Epithelial cell of prostate (primary cell): ENCODE results near the gene CENPH.
A peak's percentile ranks its signal among the peaks of the same experiment; 100 is the strongest.
"Not testable (repeated sequence)": the region's sequence is repeated elsewhere in the genome, so short reads cannot be mapped to it uniquely, and the experiment has no call there.

ENCODE experiments used
- DNase-seq: peaks from one replicate; pipeline ENCODE4 v3.0.0-alpha.2; 2011; ENCODE audit warnings: low read depth, low spot score
- H3K27ac ChIP-seq: fragments of 450-650 bp; 2 replicates; pipeline ENCODE4 v1.5.1; 2017; ENCODE audit warnings: mild to moderate bottlenecking

The CENPH gene, protein sequence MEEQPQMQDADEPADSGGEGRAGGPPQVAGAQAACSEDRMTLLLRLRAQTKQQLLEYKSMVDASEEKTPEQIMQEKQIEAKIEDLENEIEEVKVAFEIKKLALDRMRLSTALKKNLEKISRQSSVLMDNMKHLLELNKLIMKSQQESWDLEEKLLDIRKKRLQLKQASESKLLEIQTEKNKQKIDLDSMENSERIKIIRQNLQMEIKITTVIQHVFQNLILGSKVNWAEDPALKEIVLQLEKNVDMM

GRCh38 chr5:69189162-69190086, at the start of gene CENPH:
TSS of gene CENPH (plus strand) at chr5:69189583. CDS start at chr5:69189635, 52 bp downstream.
- H3K27ac ChIP-seq: peak within 1 kb of the TSS; percentile 59
- no peak for DNase-seq

- H3K27ac ChIP-seq, DNase-seq: not testable (repeated sequence)
These were observed 49.1 kb upstream of the CENPH start for GRCh38 chr5:69140239-69140638.

DNA sequence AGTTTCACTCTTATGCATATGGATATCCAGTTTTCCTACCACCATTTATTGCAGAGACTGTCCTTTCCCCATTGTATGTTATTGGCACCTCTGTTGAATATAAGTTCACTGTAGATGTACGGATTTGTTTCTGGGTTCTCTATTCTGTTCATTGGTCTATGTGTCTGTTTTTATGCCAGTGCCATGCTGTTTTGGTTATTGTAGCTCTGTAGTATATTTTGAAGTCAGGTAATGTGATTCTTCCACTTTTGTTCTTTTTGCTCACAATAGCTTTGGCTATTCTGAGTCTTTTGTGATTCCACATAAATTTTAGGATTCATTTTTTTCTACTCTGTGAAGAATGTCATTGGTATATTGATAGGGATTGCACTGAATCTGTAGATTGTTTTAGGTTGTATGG, 48.6 kb upstream of the CENPH start:
- DNase-seq: no peak
- no peak overlapping the region for H3K27ac ChIP-seq

DNA sequence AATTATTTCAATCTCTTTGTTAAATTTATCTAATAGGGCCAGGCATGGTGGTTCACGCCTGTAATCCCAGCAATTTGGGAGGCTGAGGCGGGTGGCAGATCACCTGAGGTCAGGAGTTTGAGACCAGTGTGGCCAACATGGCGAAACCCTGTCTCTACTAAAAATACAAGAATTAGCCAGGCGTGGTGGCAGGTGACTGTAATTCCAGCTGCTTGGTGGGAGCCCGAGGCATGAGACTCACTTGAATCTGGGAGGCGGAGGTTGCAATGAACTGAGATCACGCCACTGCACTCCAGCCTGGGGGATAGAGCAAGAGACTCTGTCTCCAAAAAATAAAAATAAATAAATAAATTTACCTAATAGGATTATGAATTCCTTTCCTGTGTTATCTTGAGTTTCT, 40.8 kb upstream of the CENPH start:
- not testable (repeated sequence) for H3K27ac ChIP-seq, DNase-seq

DNA sequence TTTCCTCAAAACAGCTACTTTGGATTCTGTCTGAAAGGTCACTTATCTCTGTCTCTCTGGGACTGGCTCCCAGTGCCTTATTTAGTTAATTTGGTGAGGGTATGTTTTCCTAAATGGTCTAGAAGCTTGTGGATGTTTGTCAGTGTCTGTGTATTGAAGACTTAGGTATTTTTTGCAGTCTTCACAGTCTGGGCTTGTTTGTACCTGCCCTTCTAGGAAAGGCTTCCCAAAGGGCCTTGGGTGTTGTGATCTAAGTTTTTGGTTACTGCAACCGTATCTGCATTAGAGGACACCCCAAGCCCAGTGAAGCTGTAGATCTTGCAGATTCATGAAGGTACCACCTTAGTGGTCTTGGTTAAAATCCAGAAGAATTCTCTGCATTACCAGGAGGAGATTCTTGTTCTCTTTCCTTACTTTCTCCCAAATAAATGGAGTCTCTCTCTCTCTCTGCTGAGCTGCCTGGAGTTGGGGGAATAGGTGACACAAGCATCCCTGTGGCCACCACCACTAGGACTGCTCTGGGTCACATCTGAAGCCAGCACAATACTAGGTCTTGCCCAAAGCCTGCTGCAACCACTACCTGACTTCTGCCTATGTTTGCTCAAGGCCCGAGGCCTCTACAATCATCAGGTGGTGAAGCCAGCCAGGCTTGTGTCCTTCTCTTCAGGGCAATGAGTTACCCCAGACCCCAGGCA, 40.3 kb upstream of the CENPH start:
- H3K27ac ChIP-seq: no peak overlapping the region
- DNase-seq: no peak

GRCh38 chr5:69149676-69150010, 39.7 kb upstream of the CENPH start:
- no peak overlapping the region for H3K27ac ChIP-seq
- no peak for DNase-seq

- no peak for DNase-seq
- no peak overlapping the region for H3K27ac ChIP-seq
These were observed 36.7 kb upstream of the CENPH start for GRCh38 chr5:69152731-69153130.

DNA sequence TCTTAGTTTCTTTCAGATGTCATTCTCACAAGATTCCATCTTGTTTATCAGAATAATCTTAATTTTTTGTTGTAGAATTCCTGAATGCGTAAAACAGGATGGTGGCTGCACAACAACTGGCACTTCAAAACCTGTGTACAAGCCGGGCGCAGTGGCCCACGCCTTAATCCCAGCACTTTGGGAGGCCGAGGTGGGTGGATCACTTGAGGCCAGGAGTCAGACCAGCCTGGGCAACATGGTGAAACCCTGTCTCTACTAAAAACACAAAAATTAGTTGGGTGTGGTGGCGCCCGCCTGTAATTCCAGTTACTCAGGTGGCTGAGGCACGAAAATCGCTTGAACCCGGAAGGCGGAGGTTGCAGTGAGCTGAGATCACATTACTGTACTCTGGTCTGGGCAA, 32.9 kb upstream of the CENPH start:
- H3K27ac ChIP-seq: no peak overlapping the region
- DNase-seq: no peak

- no peak for DNase-seq
- no peak overlapping the region for H3K27ac ChIP-seq
These were observed 31.3 kb upstream of the CENPH start for GRCh38 chr5:69158039-69158438.

DNA sequence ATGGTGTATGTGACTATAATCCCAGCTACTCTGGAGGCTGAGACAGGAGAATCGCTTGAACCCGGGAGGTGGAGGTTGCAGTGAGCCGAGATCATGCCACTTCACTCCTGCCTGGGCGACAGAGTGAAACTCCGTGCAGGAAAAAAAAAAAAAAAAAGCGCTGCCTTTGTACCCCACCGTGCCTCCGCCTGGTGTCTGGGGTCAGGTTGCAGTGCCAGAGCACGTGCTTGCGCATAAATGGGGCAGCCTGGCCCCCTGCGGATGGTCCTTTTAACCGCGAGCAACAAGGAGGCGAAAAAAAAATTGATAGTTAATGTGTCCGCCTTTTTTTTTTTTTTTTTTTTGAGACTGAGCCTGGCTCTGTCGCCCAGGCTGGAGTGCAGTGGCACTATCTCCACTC, 28.7 kb upstream of the CENPH start:
- H3K27ac ChIP-seq: no peak overlapping the region
- no peak for DNase-seq

GRCh38 chr5:69166686-69167492, 22.5 kb upstream of the CENPH start, which contains the start of gene CCNB1:
TSS of gene CCNB1 (plus strand) at chr5:69167150. CDS start at chr5:69167263, 113 bp downstream.
- DNase-seq: peak; percentile 83
- H3K27ac ChIP-seq: peak within 1 kb of the TSS; percentile 6

- peak overlapping the region; percentile 6 for H3K27ac ChIP-seq
- no peak for DNase-seq
These were observed 21.9 kb upstream of the CENPH start for GRCh38 chr5:69167493-69167855.

GRCh38 chr5:69167929-69168328, 21.5 kb upstream of the CENPH start:
- DNase-seq: no peak
- H3K27ac ChIP-seq: peak overlapping the region; percentile 6

- no peak overlapping the region for H3K27ac ChIP-seq
- DNase-seq: no peak
These were observed 18.9 kb upstream of the CENPH start for GRCh38 chr5:69170495-69170894.

DNA sequence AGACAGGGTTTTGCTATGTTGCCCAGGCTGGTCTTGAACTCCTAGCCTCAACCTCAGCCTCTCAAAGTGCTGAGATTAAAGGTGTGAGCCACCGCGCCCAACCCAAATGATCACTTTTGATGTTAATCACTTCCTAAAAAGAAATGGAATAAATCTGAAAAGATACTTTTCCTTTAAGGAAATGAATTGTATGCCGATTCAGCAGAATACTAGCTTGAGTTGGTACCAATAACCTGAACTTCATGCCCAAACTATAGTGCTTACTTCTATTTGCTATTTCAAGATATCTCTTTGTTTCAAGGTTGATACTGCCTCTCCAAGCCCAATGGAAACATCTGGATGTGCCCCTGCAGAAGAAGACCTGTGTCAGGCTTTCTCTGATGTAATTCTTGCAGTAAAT, 18.4 kb upstream of the CENPH start:
- no peak for DNase-seq
- H3K27ac ChIP-seq: no peak overlapping the region

- DNase-seq, H3K27ac ChIP-seq: not testable (repeated sequence)
These were observed 7.6 kb upstream of the CENPH start for GRCh38 chr5:69181659-69182293.

- no peak overlapping the region for H3K27ac ChIP-seq
- no peak for DNase-seq
These were observed 4.8 kb upstream of the CENPH start for GRCh38 chr5:69184621-69185020.

GRCh38 chr5:69187342-69187741, 2.0 kb upstream of the CENPH start:
- no peak overlapping the region for H3K27ac ChIP-seq
- DNase-seq: no peak

GRCh38 chr5:69188811-69189161, 597 bp upstream of the CENPH start:
- H3K27ac ChIP-seq: peak overlapping the region; percentile 59
- DNase-seq: no peak

- no peak for DNase-seq
- no peak overlapping the region for H3K27ac ChIP-seq
These were observed 13.1 kb downstream of the CENPH start for GRCh38 chr5:69202497-69202896.
